GM06990 (cell line): ENCODE results near the gene DCLK3.

Source experiments
- DNase-seq: peaks from one replicate; pipeline ENCODE4 v3.0.0-alpha.2; 2011; ENCODE audit not compliant: insufficient read length; ENCODE audit errors: extremely low read depth
- H3K27me3 ChIP-seq: replicated peaks from 2 replicates; pipeline ENCODE4 v1.6.0; 2011; ENCODE audit warnings: low read length; ENCODE audit not compliant: control insufficient read depth, insufficient read depth
- H3K36me3 ChIP-seq: 2 replicates; pipeline ENCODE4 v1.5.1; 2011; ENCODE audit warnings: low read length; ENCODE audit not compliant: control insufficient read depth, insufficient read depth
- H3K4me3 ChIP-seq: replicated peaks from 2 replicates; pipeline ENCODE4 v1.5.1; 2011; ENCODE audit warnings: low read depth, mild to moderate bottlenecking, control low read depth, low read length
- TF ChIP-seq, protein P1 (sequence below): IDR thresholded peaks from 2 replicates; pipeline ENCODE4 v1.5.1; 2011; ENCODE audit warnings: low read length, control low read depth, mild to moderate bottlenecking, inconsistent platforms; ENCODE audit not compliant: insufficient read depth, poor library complexity, severe bottlenecking

The DCLK3 gene

DNA sequence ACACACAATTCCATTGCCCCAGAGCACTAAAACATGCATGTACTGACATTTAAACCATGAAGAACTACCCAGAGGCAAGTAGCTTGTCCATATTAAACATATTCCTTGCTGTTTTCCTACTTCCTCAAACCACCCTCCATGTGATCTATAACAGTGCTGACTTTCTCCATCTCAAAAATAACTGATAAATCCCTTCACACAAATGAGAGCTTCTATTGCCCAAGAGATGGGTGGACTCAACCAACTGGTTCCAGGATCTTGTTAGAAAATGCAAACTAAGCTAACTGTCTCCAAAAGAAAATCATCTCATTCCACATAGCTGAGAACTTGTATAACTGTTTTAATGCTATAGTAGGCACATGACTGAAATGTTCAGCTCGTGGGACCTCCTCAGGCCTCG, 29.6 kb downstream of the DCLK3 start:
- H3K27me3 ChIP-seq, result no peaks in the 10 kb centered on the region; the same call in 1 of the 2 replicates
- no peak for DNase-seq
- TF ChIP-seq, protein P1, sequence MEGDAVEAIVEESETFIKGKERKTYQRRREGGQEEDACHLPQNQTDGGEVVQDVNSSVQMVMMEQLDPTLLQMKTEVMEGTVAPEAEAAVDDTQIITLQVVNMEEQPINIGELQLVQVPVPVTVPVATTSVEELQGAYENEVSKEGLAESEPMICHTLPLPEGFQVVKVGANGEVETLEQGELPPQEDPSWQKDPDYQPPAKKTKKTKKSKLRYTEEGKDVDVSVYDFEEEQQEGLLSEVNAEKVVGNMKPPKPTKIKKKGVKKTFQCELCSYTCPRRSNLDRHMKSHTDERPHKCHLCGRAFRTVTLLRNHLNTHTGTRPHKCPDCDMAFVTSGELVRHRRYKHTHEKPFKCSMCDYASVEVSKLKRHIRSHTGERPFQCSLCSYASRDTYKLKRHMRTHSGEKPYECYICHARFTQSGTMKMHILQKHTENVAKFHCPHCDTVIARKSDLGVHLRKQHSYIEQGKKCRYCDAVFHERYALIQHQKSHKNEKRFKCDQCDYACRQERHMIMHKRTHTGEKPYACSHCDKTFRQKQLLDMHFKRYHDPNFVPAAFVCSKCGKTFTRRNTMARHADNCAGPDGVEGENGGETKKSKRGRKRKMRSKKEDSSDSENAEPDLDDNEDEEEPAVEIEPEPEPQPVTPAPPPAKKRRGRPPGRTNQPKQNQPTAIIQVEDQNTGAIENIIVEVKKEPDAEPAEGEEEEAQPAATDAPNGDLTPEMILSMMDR, result no peak
- H3K36me3 ChIP-seq, result no peaks in the 10 kb centered on the region
- H3K4me3 ChIP-seq, result no peak overlapping the region

- H3K36me3 ChIP-seq, result no peaks in the 10 kb centered on the region
- no peaks in the 10 kb centered on the region; the same call in 1 of the 2 replicates for H3K27me3 ChIP-seq
- DNase-seq, result no peak
- no peak overlapping the region for H3K4me3 ChIP-seq
- TF ChIP-seq, protein P1, result no peak
Measured at GRCh38 chr3:36733723-36734122, 30.6 kb downstream of the DCLK3 start.

GRCh38 chr3:36733162-36733696, 31.1 kb downstream of the DCLK3 start:
- H3K4me3 ChIP-seq, result no peak overlapping the region
- no peaks in the 10 kb centered on the region; the same call in 1 of the 2 replicates for H3K27me3 ChIP-seq
- H3K36me3 ChIP-seq, result no peaks in the 10 kb centered on the region
- DNase-seq, result no peak
- TF ChIP-seq, protein P1, result no peak

GRCh38 chr3:36730966-36731365, 33.4 kb downstream of the DCLK3 start:
- Histone ChIP-seq H3K4me3 (no peak overlapping the region), H3K36me3 (no peaks in the 10 kb centered on the region), H3K27me3 (no peaks in the 10 kb centered on the region; the same call in none of the 2 replicates)
- DNase-seq, result no peak
- TF ChIP-seq, protein P1, result no peak

GRCh38 chr3:36729204-36730056, 34.9 kb downstream of the DCLK3 start:
- H3K36me3 ChIP-seq, result no peaks in the 10 kb centered on the region
- TF ChIP-seq, protein P1, result peak; percentile 57
- no peak for DNase-seq

More at GRCh38 chr3:36729204-36730056, 34.9 kb downstream of the DCLK3 start:
- Histone ChIP-seq H3K4me3 (no peak overlapping the region), H3K27me3 (no peaks in the 10 kb centered on the region; the same call in none of the 2 replicates)
